SKM-1 treated with dmso at 0.1 percent for 144 hours (cell line): ENCODE results near the gene DOP1B.
A peak's percentile ranks its signal among the peaks of the same experiment; 100 is the strongest.
"Not testable (repeated sequence)": the region's sequence is repeated elsewhere in the genome, so short reads cannot be mapped to it uniquely, and the experiment has no call there.

Experiments
- DNase-seq: peaks from one replicate; lab custom pipeline; 2025; ENCODE audit not compliant: unreplicated experiment; lab: John Stamatoyannopoulos, UW

DOP1B gene

GRCh38 chr21:36135391-36136102, 21.1 kb upstream of the DOP1B start:
- DNase-seq, result no peak

GRCh38 chr21:36139791-36140190, 16.8 kb upstream of the DOP1B start:
- DNase-seq, result not testable (repeated sequence)

GRCh38 chr21:36141513-36141925, 15.1 kb upstream of the DOP1B start:
- DNase-seq, result peak; percentile 84

GRCh38 chr21:36144233-36144632, 12.4 kb upstream of the DOP1B start:
- not testable (repeated sequence) for DNase-seq

GRCh38 chr21:36145259-36145658, 11.4 kb upstream of the DOP1B start:
- DNase-seq, result no peak

- no peak for DNase-seq
These were observed 8.7 kb upstream of the DOP1B start for GRCh38 chr21:36147911-36148310.

- DNase-seq, result no peak
These were observed 7.7 kb upstream of the DOP1B start for GRCh38 chr21:36148886-36149285.

GRCh38 chr21:36149788-36150711, 6.6 kb upstream of the DOP1B start:
- DNase-seq, result peak; percentile 99

- DNase-seq, result no peak
These were observed 853 bp upstream of the DOP1B start for GRCh38 chr21:36155603-36156338.

- peak; percentile 94 for DNase-seq
These were observed 247 bp upstream of the DOP1B start for GRCh38 chr21:36156339-36156814.

- DNase-seq, result peak; percentile 84
These were observed 2.8 kb downstream of the DOP1B start for GRCh38 chr21:36159356-36159921.

GRCh38 chr21:36160850-36161178, 4.2 kb downstream of the DOP1B start:
- DNase-seq, result no peak

GRCh38 chr21:36162631-36163030, 6.0 kb downstream of the DOP1B start:
- DNase-seq, result no peak

GRCh38 chr21:36163750-36164741, 7.4 kb downstream of the DOP1B start:
- peak; percentile 62 for DNase-seq

GRCh38 chr21:36165356-36165755, 8.7 kb downstream of the DOP1B start:
- DNase-seq, result no peak

GRCh38 chr21:36166705-36167104, 10.1 kb downstream of the DOP1B start:
- DNase-seq, result no peak

- DNase-seq, result no peak
These were observed 10.9 kb downstream of the DOP1B start for GRCh38 chr21:36167541-36167940.

GRCh38 chr21:36169470-36170128, 13.0 kb downstream of the DOP1B start:
- DNase-seq, result no peak

GRCh38 chr21:36170823-36171222, 14.2 kb downstream of the DOP1B start:
- no peak for DNase-seq
